HG03378 (cell line): ENCODE data around the gene DENND5A.
"Not testable (repeated sequence)": the region's sequence is repeated elsewhere in the genome, so short reads cannot be mapped to it uniquely, and the experiment has no call there.

Source experiments
- ATAC-seq: cut with Tn5 transposase; IDR thresholded peaks from one replicate; pipeline ENCODE4 v1.9.1; 2021; ENCODE audit warnings: mild to moderate bottlenecking, moderate library complexity; ENCODE audit not compliant: unreplicated experiment

Gene DENND5A

GRCh38 chr11:9179141-9179540 lies 86.0 kb downstream of the DENND5A start:
- ATAC-seq = no peak

- ATAC-seq = no peak
These were observed 86.4 kb downstream of the DENND5A start for GRCh38 chr11:9178716-9179115.

GRCh38 chr11:9177438-9178091 lies 87.6 kb downstream of the DENND5A start:
- no peak for ATAC-seq

- no peak for ATAC-seq
These were observed 88.6 kb downstream of the DENND5A start for GRCh38 chr11:9176550-9176949.

GRCh38 chr11:9176136-9176535 lies 89.0 kb downstream of the DENND5A start:
- ATAC-seq = no peak

- ATAC-seq = no peak
These were observed 92.8 kb downstream of the DENND5A start for GRCh38 chr11:9172389-9172788.

- no peak for ATAC-seq
These were observed 94.7 kb downstream of the DENND5A start for GRCh38 chr11:9170450-9170849.

GRCh38 chr11:9169595-9170295 lies 95.4 kb downstream of the DENND5A start:
- no peak for ATAC-seq

- not testable (repeated sequence) for ATAC-seq
These were observed 103.2 kb downstream of the DENND5A start for GRCh38 chr11:9161991-9162390.

- ATAC-seq = no peak
These were observed 105.0 kb downstream of the DENND5A start for GRCh38 chr11:9160166-9160565.

- ATAC-seq = no peak
These were observed 106.2 kb downstream of the DENND5A start for GRCh38 chr11:9158898-9159391.

- ATAC-seq = no peak
These were observed 109.2 kb downstream of the DENND5A start for GRCh38 chr11:9155930-9156329.

GRCh38 chr11:9153651-9154050 lies 111.5 kb downstream of the DENND5A start:
- no peak for ATAC-seq

GRCh38 chr11:9151631-9152030 lies 113.5 kb downstream of the DENND5A start:
- no peak for ATAC-seq

GRCh38 chr11:9150926-9151325 lies 114.2 kb downstream of the DENND5A start:
- ATAC-seq = no peak

- no peak for ATAC-seq
These were observed 114.6 kb downstream of the DENND5A start for GRCh38 chr11:9150501-9150900.

GRCh38 chr11:9148727-9149126 lies 116.4 kb downstream of the DENND5A start:
- ATAC-seq = no peak

- ATAC-seq = no peak
These were observed 117.1 kb downstream of the DENND5A start for GRCh38 chr11:9148035-9148434.

- ATAC-seq = no peak
These were observed 118.7 kb downstream of the DENND5A start for GRCh38 chr11:9146477-9146876.

- ATAC-seq = no peak
These were observed 119.9 kb downstream of the DENND5A start for GRCh38 chr11:9145283-9145682.

GRCh38 chr11:9144828-9145227 lies 120.3 kb downstream of the DENND5A start:
- ATAC-seq = no peak

- no peak for ATAC-seq
These were observed 121.4 kb downstream of the DENND5A start for GRCh38 chr11:9143721-9144120.
